ENCODE results near the gene OXCT1. TPM values are rescaled to one million over a fixed set of nuclear protein-coding genes. Genes with fewer than 3 reads are reported as not detected.

OXCT1 gene
- 10 to 100 TPM; 44.0 to 44.2 TPM for total RNA-seq
- long read RNA-seq, donor 1, transcript OXCT1-201 (17 exons, 3,388 nt): major isoform, 19 of 29 reads
- long read RNA-seq, donor 1, partial matches to known transcripts: 5 of 29 reads
- long read RNA-seq, donor 1, other reads (novel, unspliced or antisense): 5 of 29 reads
- long read RNA-seq, donor 2, transcript OXCT1-201 (17 exons, 3,388 nt): major isoform, 21 of 39 reads
- long read RNA-seq, donor 2, partial matches to known transcripts: 10 of 39 reads
- long read RNA-seq, donor 2, other reads (novel, unspliced or antisense): 6 of 39 reads

DNA sequence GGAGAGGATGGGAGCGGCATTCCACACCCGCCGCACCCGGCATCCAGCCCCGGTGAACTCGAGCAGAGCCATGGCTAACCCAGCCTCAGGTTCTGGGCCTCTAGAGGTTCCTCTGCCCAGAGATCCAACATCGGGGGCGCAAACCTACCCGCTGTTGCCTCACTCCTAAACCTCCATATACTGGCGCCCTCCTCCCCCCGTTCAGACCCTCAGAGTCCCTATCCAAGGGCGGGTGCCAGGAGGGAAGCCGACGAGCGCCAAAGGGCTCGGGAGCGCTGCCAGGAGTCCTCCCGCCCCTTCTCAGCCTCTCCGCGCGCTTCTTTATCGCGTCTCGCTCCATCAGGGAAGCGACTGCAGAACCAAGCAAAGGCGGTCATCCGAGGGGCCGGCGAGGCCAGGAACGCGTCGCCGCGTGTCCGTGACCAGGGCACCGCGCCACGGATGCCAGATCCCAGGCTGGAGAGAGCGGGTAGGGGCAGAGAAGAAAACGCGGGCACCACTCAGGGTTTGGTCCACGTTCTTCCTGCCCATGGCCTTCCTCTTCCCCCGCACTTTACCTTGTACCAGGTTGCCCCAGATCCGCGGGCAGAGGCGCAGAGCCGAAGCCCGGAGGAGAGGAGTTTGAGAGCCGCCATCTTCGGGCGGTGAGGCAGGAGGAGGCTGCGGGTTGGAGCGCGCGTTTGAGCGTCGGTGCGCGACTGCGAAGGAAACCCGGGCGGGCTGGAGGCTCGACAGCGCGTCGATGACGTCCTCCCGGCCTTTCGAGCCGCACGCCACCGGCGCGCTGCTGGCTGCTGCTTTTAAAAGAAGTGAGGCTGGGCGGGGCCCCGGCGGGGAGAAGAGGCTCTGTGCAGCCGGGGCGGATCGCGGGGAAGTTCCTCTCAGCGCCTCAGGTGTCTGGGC lies at the start of gene OXCT1:
Gene OXCT1 (minus strand): TSS at position 702 of the 903 bp plus-strand sequence. CDS start 67 bp downstream, at position 635.
- peak; percentile 95 for DNase-seq (ENCODE audit: low spot score)

DNA sequence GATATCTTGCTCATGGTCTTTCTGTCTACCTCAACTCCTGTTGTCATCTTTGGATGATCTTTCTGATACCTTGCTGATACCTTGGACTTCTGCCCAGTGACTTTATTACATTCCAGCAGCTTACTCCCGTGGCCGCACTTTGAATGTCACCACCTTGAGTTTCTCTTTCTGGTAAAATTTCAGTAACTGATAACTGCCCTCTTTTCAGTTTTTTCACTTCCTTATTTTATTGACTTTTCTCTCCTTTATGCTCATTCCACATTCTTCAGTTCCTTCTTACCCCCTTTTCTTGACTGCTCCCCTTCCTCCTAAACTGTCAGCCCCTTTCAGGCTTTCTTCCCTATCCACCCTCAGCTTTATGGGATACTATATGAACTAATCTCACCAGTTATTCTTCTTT lies 47.9 kb upstream of the OXCT1 start:
- intact Hi-C loops (cut with DNase I): loop anchor here in 1 of 2 donors (10.0 kb wide), 1 partner anchor 53 kb away; no protein-coding TSS in a partner anchor
- no peak for DNase-seq (ENCODE audit: low spot score)

More for the DNA sequence above, at the start of gene OXCT1:
- intact Hi-C loops (cut with DNase I): loop anchor here (5.0 to 10.0 kb wide), 3 partner anchors 45 to 1167 kb away; partner anchors contain the start of gene FBXO4 (in 1 of the 2)

DNA sequence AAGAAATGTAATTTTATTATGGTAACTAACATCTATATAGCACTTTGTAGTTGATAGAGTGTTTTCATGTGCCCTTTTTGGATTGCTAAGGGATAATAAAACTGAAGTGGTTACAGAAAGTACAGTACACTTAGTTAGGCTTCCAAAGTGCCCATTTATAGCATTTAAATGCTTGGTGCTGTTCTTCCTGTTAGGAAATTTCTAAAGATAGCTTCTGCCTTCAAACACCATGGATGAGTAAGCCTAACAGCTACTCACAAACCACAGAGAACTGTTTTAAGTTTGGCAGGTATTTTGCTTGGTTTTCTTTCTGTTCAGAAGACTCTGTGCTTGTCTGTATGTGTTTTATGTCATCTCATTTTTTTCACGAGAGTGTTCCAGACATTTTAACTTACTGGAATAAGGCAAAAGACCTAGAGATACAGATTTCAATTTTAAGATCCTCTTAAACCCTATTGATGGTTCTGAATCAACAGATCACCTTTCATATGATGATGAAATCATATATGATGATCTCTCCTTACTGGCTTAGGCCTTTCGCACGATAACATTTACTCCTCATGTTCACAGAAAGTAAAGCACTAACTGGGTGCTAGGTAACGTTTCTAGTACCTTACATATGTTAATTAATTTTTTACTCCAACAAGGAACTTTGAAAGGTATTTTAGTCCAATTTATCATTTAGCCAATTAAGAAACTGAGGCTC lies 38.3 kb upstream of the OXCT1 start:
- intact Hi-C loops (cut with DNase I): loop anchor here in 1 of 2 donors (10.0 kb wide), 1 partner anchor 54 kb away; no protein-coding TSS in a partner anchor
- DNase-seq (ENCODE audit: low spot score): no peak

DNA sequence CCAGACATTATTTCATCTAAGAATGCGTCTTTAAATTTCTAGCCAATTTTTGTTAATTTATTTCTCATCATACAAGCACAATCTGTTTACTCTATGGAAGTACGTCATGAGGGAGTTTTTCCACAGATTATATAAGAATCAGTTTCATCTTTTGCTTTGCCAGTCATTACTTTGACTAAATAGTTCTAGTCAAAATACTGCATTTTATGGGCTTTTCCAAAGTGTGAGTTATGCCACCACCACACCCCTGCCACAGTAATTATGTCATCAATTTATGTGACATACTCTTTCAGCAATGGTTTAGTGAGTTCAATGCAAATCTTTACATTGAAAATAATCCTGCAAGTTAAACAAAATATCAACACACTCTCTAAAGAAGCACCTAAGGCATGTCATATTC lies 35.9 kb upstream of the OXCT1 start:
- intact Hi-C loops (cut with DNase I): loop anchor here in 1 of 2 donors (10.0 kb wide), 1 partner anchor 51 kb away; no protein-coding TSS in a partner anchor
- DNase-seq (ENCODE audit: low spot score): no peak

DNA sequence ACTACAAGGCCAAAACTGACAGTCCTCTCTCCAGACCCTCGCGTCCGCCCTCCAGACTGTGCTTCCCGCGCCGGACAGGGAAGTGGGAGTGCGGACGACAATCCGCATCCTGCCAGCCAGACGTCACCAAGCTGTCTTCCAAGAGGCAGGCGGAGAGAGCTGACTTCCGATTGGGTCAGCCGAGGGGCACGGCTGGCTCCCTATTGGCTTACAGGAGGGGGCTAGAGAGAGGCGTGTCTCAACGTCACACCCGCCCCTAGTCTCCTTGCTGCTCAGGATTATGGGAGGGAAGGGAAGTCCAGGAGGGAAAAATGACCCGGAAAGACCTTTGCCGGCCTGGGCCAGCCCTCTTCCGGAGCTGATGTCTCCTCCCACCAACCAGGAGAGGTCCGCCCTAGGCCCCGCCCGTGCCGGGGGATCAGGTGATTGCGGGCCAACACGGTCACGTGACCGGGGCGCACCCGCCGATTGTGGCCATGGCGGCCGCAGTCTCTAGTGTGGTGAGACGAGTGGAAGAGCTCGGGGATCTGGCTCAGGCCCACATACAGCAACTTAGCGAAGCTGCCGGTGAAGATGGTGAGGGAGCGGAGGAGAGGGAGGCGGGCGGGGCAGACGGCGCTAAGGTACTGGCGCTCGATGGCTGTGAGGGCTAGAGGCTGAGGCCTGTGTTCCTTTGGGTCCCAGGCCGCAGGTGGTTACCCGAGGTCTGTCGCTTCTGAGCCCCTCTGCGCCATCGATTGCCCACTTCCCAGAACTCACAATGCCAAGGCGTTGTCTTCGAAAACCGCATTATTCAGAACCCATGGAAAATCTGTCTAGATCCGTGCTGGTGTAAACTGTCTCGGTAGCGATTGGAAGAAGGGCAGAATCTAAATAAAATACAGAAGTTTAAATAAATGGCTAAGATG lies 33.9 kb upstream of the OXCT1 start, which contains the start of gene RIMOC1:
Gene RIMOC1 (plus strand): TSS at position 453 of the 908 bp plus-strand sequence. CDS start 24 bp downstream, at position 477.
- intact Hi-C loops (cut with DNase I): loop anchor here in 1 of 2 donors (10.0 kb wide), 1 partner anchor 49 kb away; no protein-coding TSS in a partner anchor

DNA sequence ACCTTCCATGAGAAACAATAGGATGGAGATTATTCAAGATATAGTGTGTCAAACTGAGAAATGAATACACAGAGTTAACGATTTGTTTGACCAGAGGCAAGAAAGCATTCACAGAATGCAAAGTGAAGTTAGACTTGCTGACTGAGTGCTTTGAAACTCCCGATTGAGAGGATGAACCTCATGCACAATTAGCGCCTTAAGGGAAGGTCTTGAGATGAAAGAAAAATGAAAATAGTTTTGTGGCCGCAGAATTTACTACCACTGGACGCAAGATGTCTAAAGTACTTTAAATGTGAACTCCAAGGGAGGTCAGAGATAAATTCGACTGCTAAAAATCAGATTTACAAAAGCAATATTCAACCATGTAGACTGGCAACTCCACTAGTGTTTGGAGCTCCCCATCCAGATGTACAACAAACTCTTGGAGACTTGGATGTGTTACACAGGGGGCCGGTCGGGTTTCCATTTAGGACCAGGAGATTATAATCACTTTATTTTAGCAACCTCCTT lies 33.2 kb upstream of the OXCT1 start:
- DNase-seq (ENCODE audit: low spot score): no peak
- intact Hi-C loops (cut with DNase I): loop anchor here in 1 of 2 donors (10.0 kb wide), 1 partner anchor 49 kb away; no protein-coding TSS in a partner anchor

More for the DNA sequence above, 33.9 kb upstream of the OXCT1 start, which contains the start of gene RIMOC1:
- peak; percentile 99 for DNase-seq (ENCODE audit: low spot score)

GRCh38 chr5:41896230-41896629 lies 26.0 kb upstream of the OXCT1 start:
- DNase-seq (ENCODE audit: low spot score): no peak
- intact Hi-C loops (cut with DNase I): no loop called here

- intact Hi-C loops (cut with DNase I): no loop called here
- no peak for DNase-seq (ENCODE audit: low spot score)
These were observed 23.0 kb upstream of the OXCT1 start for GRCh38 chr5:41893074-41893851.

GRCh38 chr5:41892031-41892430 lies 21.8 kb upstream of the OXCT1 start:
- no peak for DNase-seq (ENCODE audit: low spot score)
- intact Hi-C loops (cut with DNase I): no loop called here

GRCh38 chr5:41891066-41891707 lies 21.0 kb upstream of the OXCT1 start:
- intact Hi-C loops (cut with DNase I): no loop called here
- no peak for DNase-seq (ENCODE audit: low spot score)

GRCh38 chr5:41885286-41885685 lies 15.1 kb upstream of the OXCT1 start:
- intact Hi-C loops (cut with DNase I): no loop called here
- no peak for DNase-seq (ENCODE audit: low spot score)

DNA sequence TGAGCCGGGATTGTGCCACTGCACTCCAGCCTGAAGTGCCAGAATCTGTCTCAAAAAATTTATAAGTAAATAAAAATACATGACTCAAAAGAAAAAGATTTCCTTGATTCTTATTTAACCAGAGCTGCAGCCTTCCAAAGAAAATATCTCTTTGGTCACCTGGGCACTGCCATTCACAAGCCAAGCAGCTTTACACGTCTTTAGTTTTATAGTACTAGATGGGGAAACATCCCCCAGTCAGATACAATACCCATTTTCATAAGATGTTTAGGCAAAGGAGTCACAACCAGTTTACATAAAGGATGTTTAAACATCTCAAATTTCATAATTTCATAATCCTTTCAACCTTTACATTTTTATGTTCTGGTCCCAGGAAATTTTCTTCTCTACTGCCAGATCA lies 13.7 kb upstream of the OXCT1 start:
- intact Hi-C loops (cut with DNase I): no loop called here
- DNase-seq (ENCODE audit: low spot score): no peak

GRCh38 chr5:41883243-41883642 lies 13.0 kb upstream of the OXCT1 start:
- no peak for DNase-seq (ENCODE audit: low spot score)
- intact Hi-C loops (cut with DNase I): no loop called here

DNA sequence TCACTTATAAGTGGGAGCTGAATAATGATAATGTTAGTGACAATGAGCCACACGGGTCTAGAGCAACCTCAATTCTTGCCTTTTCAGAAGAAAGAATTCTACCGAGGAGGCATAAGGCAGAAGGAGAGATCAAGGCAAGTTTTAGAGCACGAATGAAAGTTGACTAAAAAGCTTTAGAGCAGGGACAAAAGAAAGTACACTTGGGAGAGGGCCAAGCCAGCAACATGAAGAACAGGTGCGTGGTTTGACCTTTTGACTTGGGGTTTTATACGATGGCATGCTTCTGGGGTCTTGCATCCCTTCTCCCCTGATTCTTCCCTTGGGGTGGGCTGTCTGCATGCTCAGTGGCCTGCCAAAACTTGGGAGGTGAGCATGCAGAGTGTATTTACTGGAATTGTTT lies 12.5 kb upstream of the OXCT1 start:
- intact Hi-C loops (cut with DNase I): no loop called here
- DNase-seq (ENCODE audit: low spot score): no peak

GRCh38 chr5:41878643-41879478 lies 8.6 kb upstream of the OXCT1 start:
- intact Hi-C loops (cut with DNase I): loop anchor here (5.0 to 10.0 kb wide), 2 partner anchors 46 to 143 kb away; partner anchors contain the start of gene FBXO4 (in 1 of the 2)
- no peak for DNase-seq (ENCODE audit: low spot score)

DNA sequence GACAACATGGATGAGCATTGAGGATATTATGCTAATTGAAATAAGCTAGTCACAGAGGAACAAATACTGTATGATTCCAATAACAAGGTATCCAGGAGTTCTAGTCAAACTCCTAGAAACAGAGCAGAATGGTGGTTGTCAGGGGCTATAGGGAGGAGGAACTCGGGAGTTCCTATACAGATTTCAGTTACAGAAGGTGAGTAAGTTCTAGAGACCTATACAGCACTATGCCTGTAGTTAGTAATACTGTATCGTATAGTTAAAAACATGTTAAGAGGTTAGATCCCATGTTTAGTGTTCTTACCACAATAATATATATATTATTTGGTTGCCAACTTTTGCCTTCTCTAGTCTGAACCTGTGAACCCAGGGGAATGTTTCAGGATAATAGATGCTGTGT lies 7.9 kb upstream of the OXCT1 start:
- DNase-seq (ENCODE audit: low spot score): no peak

More for the DNA sequence above, 7.9 kb upstream of the OXCT1 start:
- intact Hi-C loops (cut with DNase I): loop anchor here (5.0 to 10.0 kb wide), 2 partner anchors 47 to 144 kb away; partner anchors contain the start of gene FBXO4 (in 1 of the 2)

All from posterior vena cava (tissue), 2 donors.